GM19025 (cell line): Measurements from ENCODE around the gene RANBP3.

Experiments used
- ATAC-seq: cut with Tn5 transposase; IDR thresholded peaks from one replicate; pipeline ENCODE4 v1.9.1; 2021; ENCODE audit warnings: mild to moderate bottlenecking, low read depth, moderate library complexity; ENCODE audit not compliant: unreplicated experiment

The RANBP3 gene

DNA sequence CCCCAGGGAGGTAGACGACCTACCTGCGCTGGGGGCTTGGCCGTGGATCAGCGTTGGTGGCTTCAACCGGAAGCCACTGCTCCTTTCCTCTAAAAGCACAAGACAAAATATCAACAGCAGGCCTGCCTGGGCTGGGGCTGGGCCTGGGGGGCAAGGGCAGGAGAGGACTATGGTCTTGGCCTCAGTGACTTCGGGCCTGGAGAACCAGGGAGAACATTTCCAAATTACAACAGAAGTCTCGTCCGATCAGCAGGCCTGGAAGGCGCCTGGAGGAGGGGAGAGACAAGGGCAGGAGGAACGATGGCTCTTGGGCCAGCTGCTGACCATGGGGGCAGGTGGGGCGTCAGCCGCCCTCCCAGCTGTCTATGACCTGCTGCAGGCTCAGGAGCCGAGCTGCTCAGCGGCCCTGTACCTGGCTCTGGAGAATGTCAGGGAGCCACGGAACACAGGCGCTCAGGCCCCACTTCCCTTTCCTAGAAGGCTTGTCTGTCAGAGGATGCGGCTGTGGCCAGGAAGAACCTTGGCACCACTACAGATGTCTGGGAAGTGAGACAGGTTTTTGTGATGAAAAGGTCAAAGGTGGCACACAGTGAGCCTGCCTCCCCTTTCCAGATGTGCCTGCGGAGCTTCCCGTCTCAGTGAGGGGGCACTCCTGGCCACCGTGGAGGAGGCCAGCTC is 44.4 kb downstream of the RANBP3 start:
- ATAC-seq: no peak

DNA sequence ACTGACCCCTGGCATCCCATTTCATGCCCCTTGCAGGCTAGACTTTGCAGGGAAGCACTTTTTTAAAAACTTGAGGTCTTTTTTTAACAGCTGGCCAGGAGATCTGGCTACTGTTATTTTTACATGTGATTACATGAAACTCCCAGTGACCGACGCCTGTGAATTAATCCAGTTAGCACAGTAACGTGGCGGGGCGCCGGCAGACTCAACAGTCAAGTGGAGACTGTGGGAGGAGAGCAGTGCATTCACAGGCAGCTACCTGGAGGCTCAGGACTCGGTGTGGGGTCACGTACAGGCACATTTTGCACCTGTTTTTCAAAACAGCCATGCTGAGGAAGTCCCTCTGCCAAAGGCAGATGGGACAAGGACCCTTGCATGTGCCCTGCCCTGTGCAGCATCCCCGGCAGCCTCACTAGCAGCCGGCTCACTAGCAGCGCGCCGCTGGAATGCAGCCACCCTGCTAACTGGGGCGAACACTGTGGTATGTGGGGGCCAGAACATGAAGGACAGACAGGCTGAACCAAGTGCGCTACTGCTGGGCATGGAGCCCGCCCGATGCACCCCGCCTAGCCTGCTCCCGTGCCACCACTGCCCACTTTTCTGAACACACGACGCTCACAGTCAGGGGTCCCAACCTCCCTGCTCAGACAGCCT is 45.2 kb downstream of the RANBP3 start:
- no peak for ATAC-seq

DNA sequence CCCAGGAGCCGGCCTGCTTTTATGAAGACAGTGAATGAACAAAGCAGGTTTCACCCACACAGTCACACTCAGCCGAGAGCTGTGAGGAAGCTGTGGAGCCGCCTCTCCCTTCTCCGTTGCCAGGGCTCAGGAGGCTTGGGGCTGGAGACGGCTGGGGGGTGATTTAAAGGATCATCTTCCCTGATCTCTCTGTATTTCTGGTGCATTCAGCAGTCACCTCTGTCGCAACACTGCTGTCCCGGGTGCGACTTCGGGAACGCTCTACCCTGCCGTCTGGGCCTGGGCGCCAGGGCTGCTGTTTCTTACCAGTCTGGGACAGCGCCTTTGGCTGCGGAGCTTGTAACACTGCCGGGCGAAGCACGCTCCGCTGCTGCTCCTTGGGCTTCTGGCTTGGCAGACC is 45.8 kb downstream of the RANBP3 start:
- no peak for ATAC-seq

DNA sequence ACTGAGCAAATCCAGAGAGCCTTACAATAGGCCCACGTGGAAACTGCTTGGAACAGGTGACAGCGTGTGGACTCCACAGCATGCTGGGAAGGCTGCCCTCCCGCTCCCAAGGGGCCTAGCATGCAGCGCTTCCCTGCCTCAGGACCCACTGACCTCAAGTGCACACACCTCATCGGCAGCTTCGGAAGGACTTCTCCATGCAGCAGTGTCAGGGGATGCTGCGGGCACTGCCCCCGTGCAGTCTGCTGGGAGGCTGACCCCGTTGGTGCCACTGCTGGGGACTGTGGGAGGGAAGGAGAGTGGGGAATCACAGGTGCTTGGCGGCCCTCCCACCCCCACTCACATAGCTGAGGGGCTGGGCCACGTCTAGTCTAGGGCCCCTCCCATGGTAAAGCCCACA is 46.7 kb downstream of the RANBP3 start:
- ATAC-seq: no peak

DNA sequence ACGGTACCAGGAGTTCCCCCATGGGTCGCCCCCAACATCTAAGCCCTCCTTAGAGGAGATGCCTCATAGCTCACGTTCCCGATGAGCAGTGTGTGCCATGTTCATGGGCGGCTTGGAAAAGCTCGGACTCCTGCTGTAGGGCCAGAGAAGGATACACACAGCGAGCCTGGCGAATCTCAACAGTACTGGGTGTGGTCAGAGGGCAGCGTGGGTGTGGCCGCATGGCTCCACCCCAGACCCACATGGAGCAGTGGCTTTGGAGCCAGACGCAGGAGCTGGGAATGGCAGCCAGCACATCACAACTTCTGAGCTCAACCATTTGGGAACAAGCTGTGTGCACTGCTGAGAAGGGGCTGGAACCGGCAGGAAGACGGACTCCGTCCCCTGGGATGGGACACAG is 48.3 kb downstream of the RANBP3 start:
- no peak for ATAC-seq

DNA sequence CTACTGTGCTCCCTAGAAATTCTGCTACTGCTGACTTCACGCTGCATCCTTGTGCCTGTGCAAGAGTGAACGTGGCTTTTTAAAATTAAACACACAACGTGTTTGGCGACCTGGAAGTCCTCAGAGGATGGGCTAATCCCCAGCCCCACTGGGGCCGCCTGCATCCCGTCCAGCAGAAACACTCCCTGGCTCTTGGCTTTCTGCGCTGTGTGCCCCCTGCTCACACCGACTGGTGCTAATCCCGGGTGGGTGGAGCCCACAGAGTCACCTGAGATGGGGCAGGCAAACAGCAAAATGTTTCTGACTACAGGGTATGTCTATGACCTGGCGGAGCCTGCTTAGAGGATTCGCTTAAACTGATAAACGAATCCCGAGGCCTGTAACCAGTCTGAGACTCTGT is 48.8 kb downstream of the RANBP3 start:
- ATAC-seq: no peak

DNA sequence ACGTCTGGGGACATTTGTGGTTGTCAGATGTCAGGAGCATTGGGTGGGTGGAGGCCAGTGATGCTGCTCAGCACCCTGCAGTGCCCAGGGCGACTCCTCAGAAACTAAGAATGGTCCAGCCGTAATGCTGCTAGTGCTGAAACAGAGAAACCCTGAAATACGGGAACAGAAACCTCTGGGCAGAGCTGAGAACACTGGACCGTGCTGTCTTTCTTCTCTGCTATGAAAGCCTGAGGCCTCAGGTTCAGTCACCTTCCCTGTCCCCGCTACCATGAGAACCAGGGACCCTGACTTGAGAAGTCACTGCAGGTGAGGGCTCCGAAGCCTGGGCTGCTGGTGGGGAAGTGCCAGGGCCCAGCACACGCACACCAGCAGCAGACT is 50.5 kb downstream of the RANBP3 start:
- no peak for ATAC-seq

DNA sequence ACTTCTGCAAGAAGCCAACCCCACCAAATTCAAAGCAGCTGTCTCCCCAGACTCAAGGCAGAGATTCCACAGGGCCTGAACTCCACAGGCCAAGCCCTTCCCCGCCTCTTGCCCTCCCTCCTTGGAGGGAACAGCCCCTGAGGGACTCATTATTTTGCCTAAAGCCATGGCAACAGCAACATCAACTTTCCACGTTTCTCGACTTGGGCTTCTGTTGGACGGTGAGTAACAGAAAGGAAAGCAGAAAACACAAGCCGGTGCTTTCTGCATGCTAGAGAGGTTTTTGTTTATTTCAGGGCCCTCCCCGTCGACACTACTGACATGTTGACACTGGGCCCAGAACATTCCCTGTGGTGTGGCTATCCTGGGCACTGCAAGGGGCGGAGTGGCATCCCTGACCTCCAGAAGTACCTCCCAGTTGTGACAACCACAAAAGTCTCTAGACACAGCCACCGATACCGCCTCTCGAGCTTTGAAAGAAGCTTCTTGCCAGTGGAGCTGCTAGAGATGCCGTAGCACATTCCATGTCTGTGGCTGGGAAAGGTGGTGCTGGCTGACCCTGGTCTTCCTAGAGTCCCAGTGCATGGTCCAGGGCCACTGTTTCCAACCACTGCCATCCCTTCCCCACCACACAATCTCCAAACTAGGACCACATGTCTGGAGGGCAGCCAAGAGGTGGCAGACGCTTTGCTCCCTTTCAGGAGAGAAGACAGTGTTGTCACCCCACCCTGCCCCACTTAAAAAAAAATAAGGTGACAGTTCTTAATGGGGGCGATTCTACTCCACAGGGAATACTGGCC is 51.1 kb downstream of the RANBP3 start:
- no peak for ATAC-seq

DNA sequence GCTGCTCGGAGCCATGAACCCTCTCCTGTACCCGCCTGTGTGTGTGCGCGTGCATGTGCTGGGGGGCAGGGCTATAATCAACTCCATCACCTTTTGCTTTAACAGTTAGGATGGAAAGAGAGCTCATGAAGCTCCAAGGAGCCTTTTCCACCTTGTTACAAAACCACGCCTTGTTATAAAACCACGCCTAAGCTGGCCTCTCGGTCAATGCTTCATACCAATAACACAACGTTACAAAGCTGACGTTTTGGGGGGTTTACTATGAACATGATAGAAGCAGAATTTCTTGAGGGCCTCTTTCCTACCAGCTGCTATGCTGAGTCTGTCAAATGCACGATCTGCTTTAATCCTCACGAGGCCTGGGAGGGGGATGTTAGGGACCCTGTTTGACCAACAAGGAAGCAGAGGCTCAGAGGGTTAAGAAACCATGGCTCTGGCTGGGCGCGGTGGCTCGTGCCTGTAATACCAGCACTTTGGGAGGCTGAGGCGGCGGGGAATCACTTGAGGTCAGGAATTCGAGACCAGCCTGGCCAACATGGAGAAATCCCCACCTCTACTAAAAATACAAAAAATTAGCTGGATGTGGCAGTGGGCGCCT is 52.0 kb downstream of the RANBP3 start:
- ATAC-seq: no peak

DNA sequence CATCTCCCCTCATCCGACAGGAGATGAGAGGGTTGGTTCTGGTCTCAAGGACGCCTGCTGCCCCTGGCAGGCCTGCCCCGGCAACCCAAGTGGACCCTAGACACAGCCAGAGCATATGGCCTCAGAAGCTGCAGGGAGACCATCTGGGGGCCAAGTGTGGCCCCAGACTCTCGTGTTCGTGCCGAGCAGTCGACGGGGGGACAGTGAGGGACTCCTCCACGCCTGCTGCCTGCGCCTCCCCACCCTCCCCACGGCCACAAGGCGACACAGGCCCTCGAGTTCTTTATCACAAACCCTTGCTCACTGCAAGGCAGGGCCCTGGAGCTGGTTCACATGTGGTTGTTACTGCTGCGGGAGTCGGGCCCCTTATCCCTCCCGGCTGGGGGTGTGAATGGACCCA is 54.6 kb downstream of the RANBP3 start:
- ATAC-seq: no peak

DNA sequence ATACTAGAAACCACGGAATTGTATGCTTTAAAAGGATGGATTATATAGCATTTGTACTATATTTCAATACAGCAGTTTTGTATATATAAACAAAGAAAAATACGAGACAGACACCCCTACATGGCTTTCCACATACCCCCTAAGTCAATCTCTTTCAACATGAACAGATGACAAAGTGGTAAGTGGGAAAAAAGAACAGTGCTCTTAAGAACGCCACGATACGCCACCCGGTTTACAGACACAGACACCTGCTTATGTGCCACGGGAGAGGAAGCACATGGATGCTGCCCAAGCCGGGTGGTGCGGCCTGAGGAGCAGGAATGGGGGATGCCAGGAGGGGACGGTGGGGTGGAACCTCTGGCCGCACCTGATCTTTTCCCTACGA is 55.8 kb downstream of the RANBP3 start:
- no peak for ATAC-seq

DNA sequence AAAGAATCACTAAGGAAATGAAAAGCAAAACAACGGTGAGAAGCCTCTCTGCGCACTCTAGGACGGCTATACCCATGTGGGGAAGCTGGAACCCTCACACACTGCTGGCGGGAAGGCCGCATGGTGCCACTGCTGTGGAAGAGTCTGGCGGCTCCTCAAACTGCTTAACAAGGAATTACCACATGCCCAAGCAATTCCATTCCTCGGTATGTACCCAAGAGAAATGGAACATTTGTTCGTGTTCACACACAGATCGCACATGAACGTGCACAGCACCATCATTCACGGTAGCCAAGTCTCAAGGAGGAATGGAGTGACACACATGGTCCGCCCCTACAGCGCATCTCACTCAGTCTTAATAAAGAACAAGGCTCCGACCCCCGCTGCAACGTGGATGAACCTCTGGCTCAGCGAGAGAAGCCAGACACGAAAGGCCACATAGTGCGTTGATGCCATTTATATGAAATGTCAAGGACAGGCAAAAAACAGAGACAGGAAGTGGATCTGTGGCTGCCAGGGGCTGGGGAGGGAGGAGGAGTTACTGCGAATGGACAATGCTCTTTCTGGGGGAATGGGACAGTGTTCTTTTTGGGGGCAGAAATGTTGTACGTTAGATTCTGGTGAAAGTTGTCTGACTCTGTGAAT is 56.3 kb downstream of the RANBP3 start:
- no peak for ATAC-seq

DNA sequence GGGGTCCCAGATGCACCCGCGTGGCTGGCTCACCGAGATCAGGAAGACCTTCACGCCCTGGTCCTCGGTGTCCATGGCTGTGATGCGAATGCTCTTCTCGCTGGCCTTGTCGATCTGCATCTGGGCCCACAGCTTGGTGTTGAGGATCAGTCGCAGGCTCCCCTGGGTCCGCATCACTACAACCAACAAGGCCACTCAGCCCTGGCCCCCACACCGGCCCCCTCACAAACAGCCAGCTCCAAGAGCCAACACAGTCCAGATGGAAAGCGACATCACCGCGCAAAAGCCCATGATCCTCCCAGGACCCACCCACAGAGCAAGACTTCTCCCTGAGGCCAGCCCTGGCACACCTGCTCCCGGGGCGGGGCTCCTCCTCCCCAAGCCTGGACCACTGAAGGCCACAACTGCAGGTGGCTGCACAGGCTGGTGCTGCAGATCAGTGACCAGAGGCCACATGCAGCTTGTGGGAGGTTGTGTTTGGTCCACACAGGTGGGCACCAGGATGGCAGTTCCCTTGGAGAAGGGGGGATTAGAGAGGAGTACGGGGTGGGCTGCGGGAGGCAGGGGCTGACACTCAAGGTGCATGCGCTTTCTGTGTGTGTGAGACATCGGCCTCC is 59.4 kb downstream of the RANBP3 start:
- ATAC-seq: no peak

DNA sequence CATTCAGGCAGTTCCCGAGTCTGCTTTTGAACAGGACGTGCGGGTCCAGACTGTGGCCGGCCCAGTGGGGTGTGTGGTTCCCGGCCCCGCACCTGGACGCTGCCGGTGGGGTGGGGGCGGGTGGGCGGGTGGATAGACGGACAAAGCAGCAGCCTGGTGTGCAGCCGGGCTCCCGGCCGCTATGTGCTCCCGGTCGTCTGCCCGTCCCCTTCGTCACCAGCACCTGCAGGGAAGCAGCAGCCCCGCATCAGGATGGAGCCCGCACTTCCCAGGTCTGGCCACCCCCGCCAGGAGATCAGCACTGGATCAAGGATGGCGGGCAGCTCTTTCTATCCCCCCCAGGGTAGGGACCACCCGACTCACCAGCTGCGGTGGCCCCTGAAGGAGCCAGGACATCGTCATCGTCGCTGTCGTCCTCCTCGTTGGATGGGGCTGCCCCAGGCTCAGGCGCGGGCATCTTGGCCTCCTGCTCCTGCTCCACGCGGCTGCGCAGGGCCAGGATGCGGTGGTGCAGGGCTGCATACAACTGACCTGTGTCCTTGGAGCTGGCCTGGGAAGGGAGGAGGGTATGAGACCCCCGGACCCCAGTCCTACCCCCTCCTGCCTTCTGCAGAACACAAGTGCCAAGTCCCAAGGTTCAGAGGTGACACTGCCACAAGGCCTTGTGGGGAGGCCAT is 60.4 kb downstream of the RANBP3 start:
- ATAC-seq: no peak

DNA sequence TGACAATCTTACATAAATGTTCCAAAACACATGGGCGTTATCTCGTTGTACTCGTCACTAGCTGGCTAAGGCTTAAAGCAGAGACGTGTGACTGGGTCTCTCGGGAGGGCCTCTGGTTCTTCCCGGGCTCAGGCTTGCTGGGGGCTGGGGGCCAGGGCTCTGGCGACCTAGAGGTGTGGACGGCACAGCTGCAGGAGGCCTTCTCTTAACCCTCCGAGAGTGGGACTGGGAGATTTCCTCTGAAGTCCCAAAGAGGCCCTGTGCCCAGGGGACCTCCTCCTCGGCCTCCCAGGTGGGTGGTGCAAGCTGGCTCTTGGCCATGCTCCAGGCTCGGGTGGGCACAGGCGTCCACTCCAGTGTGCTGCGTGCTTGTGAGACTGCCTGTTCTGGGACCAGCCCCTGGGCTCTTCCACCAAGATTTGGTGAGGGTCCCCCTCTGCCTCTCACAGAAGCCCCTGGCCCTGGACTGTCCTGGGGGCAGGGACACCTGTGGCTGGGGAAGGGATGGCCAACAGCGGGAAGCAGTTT is 61.7 kb downstream of the RANBP3 start:
- ATAC-seq: no peak

DNA sequence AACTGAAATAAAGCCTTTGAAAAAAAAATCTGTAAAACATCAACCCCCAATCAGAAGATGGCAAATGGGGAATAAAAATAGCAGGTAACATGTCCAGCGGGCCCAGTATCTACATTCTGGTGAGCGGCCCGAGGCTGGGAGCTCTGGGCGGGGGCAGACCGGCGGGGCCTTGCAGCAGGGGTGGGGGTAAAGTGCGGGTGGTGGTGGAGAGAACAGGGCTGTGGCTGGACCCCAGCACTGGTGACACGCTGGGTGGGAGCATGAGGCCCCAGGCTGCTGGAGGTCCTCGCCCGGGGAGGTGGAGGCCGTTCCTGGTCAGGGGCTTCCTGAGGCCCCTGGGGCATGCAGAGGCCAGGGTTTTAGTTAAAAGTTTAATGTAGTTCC is 62.2 kb downstream of the RANBP3 start:
- no peak for ATAC-seq

DNA sequence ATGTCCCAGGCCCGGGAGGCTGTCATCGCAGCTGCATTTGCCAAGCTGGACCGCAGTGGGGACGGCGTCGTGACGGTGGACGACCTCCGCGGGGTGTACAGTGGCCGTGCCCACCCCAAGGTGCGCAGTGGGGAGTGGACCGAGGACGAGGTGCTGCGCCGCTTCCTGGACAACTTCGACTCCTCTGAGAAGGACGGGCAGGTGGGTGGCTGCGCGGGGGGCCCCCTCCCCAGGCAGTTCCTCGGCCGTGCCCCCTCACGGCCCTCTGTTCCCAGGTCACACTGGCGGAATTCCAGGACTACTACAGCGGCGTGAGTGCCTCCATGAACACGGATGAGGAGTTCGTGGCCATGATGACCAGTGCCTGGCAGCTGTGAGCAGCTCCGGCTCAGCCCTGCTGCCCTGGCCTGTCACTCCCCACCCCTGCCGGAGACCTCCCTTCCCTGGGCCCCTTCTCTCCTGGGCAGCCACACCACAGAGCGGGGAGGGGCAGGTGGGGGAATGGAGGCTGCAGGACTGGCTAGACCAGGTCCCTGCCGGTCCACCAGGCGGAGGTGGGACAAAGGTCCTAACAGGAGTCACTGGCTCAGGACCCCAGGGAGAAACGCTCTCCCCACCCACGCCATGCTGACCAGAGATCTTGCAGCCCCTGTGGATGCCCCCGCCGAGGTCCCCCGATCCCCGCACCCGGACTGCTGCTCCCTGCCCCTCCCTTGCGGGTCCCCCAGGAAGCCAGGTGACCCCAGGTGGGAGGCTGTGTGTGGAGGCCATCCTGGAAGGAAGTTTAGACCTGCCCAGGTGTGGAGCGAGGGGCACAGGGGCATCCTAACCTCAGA is 62.8 kb downstream of the RANBP3 start:
- no peak for ATAC-seq

DNA sequence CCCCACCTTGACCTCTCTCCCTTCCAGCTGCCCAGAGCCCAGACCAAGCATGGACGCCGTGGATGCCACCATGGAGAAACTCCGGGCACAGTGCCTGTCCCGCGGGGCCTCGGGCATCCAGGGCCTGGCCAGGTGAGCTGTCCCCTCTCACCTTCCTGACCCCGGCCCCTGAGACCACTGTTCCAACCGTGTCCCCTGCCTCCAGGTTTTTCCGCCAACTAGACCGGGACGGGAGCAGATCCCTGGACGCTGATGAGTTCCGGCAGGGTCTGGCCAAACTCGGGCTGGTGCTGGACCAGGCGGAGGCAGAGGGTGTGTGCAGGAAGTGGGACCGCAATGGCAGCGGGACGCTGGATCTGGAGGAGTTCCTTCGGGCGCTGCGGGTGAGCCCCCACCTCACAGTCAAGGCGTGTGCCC is 63.6 kb downstream of the RANBP3 start:
- ATAC-seq: no peak
